ENCODE measurements around the gene CT45A10. TPM values are rescaled to one million over a fixed set of nuclear protein-coding genes. Genes with fewer than 3 reads are reported as not detected.
"Not testable (repeated sequence)": the region's sequence is repeated elsewhere in the genome, so short reads cannot be mapped to it uniquely, and the experiment has no call there.

CT45A10 gene
- total RNA-seq, 1 experiment from 2014 or later: not detected

- Histone ChIP-seq H3K27me3 (ENCODE audit: low read length) (no peaks in the 10 kb centered on the region), H3K79me2 (ENCODE audit: low read length) (no peaks in the 10 kb centered on the region), H3K4me1 (ENCODE audit: low read length) (no peaks in the 10 kb centered on the region), H3K4me2 (ENCODE audit: low read depth, low read length, poor library complexity, severe bottlenecking) (no peak overlapping the region), H3K4me3 (ENCODE audit: low read length) (no peak overlapping the region), H3K27ac (ENCODE audit: low read length) (no peak overlapping the region), H3K9me2 (replicated peaks; ENCODE audit: insufficient read depth, low read length) (no peaks in the 10 kb centered on the region), H2AFZ (ENCODE audit: low read length) (no peak overlapping the region), H4K20me1 (ENCODE audit: insufficient read depth, low read depth, low read length) (no peaks in the 10 kb centered on the region), H3K36me3 (ENCODE audit: insufficient read depth, low read length) (no peaks in the 10 kb centered on the region), H3K9ac (ENCODE audit: low read length) (no peak overlapping the region), H3K9me3 (ENCODE audit: low read length) (no peaks in the 10 kb centered on the region)
- no peak for DNase-seq
Observed at GRCh38 chrX:135890087-135890585, 3.1 kb downstream of the CT45A10 start.

DNA sequence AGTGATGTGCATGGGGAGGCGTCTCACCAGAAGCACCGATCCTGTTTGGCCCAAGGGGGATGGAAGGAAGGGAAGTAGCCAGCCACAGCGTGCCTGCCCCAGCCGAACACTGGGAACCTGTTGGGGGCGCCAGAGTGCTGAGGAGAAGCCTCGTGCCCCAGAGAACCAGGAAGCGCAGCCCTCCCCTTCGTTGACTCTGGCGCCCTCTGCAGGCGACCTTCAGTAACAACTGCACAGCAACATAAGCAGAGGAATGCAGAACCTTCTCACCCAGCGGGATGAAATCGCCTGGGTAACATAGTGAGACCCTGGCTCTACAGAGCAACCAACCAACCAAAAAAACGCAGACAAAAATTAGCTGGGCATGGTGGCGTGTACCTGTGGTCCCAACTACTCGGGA is 4.3 kb downstream of the CT45A10 start:
- H3K4me1 ChIP-seq (ENCODE audit: low read length); H3K36me3 ChIP-seq (ENCODE audit: insufficient read depth, low read length); H2AFZ ChIP-seq (ENCODE audit: low read length); H3K4me3 ChIP-seq (ENCODE audit: low read length); H3K27ac ChIP-seq (ENCODE audit: low read length); H3K27me3 ChIP-seq (ENCODE audit: low read length); H3K4me2 ChIP-seq (ENCODE audit: low read depth, low read length, poor library complexity, severe bottlenecking); H3K79me2 ChIP-seq (ENCODE audit: low read length); H3K9me2 ChIP-seq (replicated peaks; ENCODE audit: insufficient read depth, low read length); H4K20me1 ChIP-seq (ENCODE audit: insufficient read depth, low read depth, low read length); H3K9ac ChIP-seq (ENCODE audit: low read length); H3K9me3 ChIP-seq (ENCODE audit: low read length): not testable (repeated sequence)
- DNase-seq: peak; percentile 85

DNA sequence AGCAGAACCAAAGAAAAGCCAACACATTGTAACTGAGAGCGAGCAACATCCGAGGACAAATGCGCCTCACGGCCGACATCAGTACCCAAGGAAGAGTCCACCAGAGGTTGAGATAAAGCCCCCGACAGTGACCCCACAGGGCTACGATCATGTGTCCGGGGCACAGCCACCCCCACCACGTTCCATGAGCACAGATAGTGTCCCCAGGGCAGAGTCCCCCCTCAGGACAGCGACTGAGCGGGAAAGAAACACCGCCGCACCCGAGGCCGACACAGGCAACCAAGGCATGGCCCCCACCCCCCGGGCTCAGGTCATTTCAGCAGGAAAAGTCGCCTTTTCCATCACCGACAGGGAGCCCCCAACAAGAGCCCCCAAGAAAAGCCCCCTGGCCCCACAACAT is 5.0 kb downstream of the CT45A10 start:
- not testable (repeated sequence) for H2AFZ ChIP-seq (ENCODE audit: low read length); H3K27ac ChIP-seq (ENCODE audit: low read length); H3K9me3 ChIP-seq (ENCODE audit: low read length); H3K4me3 ChIP-seq (ENCODE audit: low read length); H3K27me3 ChIP-seq (ENCODE audit: low read length); H3K79me2 ChIP-seq (ENCODE audit: low read length); H3K9me2 ChIP-seq (replicated peaks; ENCODE audit: insufficient read depth, low read length); H3K36me3 ChIP-seq (ENCODE audit: insufficient read depth, low read length); DNase-seq; H3K4me1 ChIP-seq (ENCODE audit: low read length); H4K20me1 ChIP-seq (ENCODE audit: insufficient read depth, low read depth, low read length); H3K4me2 ChIP-seq (ENCODE audit: low read depth, low read length, poor library complexity, severe bottlenecking); H3K9ac ChIP-seq (ENCODE audit: low read length)

DNA sequence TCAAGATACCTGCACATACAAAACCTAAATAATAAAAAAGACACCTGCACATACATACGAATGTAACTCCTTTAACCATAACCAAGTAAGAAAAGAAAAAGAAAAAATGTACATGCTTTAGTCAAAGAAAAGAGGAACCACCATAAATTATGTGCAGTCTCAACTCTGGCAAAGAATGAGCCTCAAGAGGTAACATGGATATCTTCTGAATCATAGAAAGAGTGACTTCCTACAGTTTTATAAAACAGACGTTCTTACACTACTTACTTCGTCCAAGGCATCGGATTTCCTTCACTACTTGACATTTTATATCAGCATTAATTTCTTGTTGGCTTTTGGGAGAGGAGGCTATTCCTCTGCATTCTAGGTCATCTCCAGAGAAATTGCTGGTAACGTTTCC is 10.5 kb downstream of the CT45A10 start:
- not testable (repeated sequence) for H3K27ac ChIP-seq (ENCODE audit: low read length); H3K4me2 ChIP-seq (ENCODE audit: low read depth, low read length, poor library complexity, severe bottlenecking); H3K9me2 ChIP-seq (replicated peaks; ENCODE audit: insufficient read depth, low read length); H3K4me1 ChIP-seq (ENCODE audit: low read length); DNase-seq; H3K4me3 ChIP-seq (ENCODE audit: low read length); H3K27me3 ChIP-seq (ENCODE audit: low read length); H3K36me3 ChIP-seq (ENCODE audit: insufficient read depth, low read length); H4K20me1 ChIP-seq (ENCODE audit: insufficient read depth, low read depth, low read length); H3K9ac ChIP-seq (ENCODE audit: low read length); H3K9me3 ChIP-seq (ENCODE audit: low read length); H3K79me2 ChIP-seq (ENCODE audit: low read length); H2AFZ ChIP-seq (ENCODE audit: low read length)

GRCh38 chrX:135871712-135872111 is 21.5 kb downstream of the CT45A10 start, which contains the start of gene CT45A9:
Gene CT45A9, minus strand, starts transcription at chrX:135871812. Its CDS starts 3,751 bp downstream, at chrX:135868061.
- not testable (repeated sequence) for H3K79me2 ChIP-seq (ENCODE audit: low read length); DNase-seq; H3K36me3 ChIP-seq (ENCODE audit: insufficient read depth, low read length); H3K27me3 ChIP-seq (ENCODE audit: low read length); H3K9me3 ChIP-seq (ENCODE audit: low read length); H3K4me2 ChIP-seq (ENCODE audit: low read depth, low read length, poor library complexity, severe bottlenecking); H3K9me2 ChIP-seq (replicated peaks; ENCODE audit: insufficient read depth, low read length); H3K27ac ChIP-seq (ENCODE audit: low read length); H3K4me3 ChIP-seq (ENCODE audit: low read length); H4K20me1 ChIP-seq (ENCODE audit: insufficient read depth, low read depth, low read length); H3K9ac ChIP-seq (ENCODE audit: low read length); H3K4me1 ChIP-seq (ENCODE audit: low read length); H2AFZ ChIP-seq (ENCODE audit: low read length)

- H4K20me1 ChIP-seq (ENCODE audit: insufficient read depth, low read depth, low read length); H3K36me3 ChIP-seq (ENCODE audit: insufficient read depth, low read length); H3K79me2 ChIP-seq (ENCODE audit: low read length); H3K9ac ChIP-seq (ENCODE audit: low read length); H3K9me2 ChIP-seq (replicated peaks; ENCODE audit: insufficient read depth, low read length); H3K9me3 ChIP-seq (ENCODE audit: low read length); H2AFZ ChIP-seq (ENCODE audit: low read length); DNase-seq; H3K27me3 ChIP-seq (ENCODE audit: low read length); H3K4me1 ChIP-seq (ENCODE audit: low read length); H3K27ac ChIP-seq (ENCODE audit: low read length); H3K4me3 ChIP-seq (ENCODE audit: low read length); H3K4me2 ChIP-seq (ENCODE audit: low read depth, low read length, poor library complexity, severe bottlenecking): not testable (repeated sequence)
Observed at GRCh38 chrX:135854438-135854837, 38.8 kb downstream of the CT45A10 start, which contains the start of gene CT45A8. Gene CT45A8, minus strand, starts transcription at chrX:135854538. Its CDS starts 3,755 bp downstream, at chrX:135850783.

- H3K4me1 ChIP-seq (ENCODE audit: low read length); H3K9ac ChIP-seq (ENCODE audit: low read length); H3K9me3 ChIP-seq (ENCODE audit: low read length); H3K4me3 ChIP-seq (ENCODE audit: low read length); H3K79me2 ChIP-seq (ENCODE audit: low read length); H3K4me2 ChIP-seq (ENCODE audit: low read depth, low read length, poor library complexity, severe bottlenecking); H3K27ac ChIP-seq (ENCODE audit: low read length); H3K27me3 ChIP-seq (ENCODE audit: low read length); H3K9me2 ChIP-seq (replicated peaks; ENCODE audit: insufficient read depth, low read length); H4K20me1 ChIP-seq (ENCODE audit: insufficient read depth, low read depth, low read length); H3K36me3 ChIP-seq (ENCODE audit: insufficient read depth, low read length); H2AFZ ChIP-seq (ENCODE audit: low read length); DNase-seq: not testable (repeated sequence)
Observed at GRCh38 chrX:135837180-135837579, 56.1 kb downstream of the CT45A10 start, which contains the start of gene CT45A7. Gene CT45A7, minus strand, starts transcription at chrX:135837280. Its CDS starts 3,747 bp downstream, at chrX:135833533.

Data from Karpas-422 (cell line).